Measurements from ENCODE around the gene SLC33A1. TPM values are rescaled to one million over a fixed set of nuclear protein-coding genes. Genes with fewer than 3 reads are reported as not detected.

The SLC33A1 gene
- total RNA-seq, 1 experiment from 2014 or later, result 27.2 TPM

GRCh38 chr3:155884292-155884691, 30.1 kb upstream of the SLC33A1 start:
- in situ Hi-C loops (cut with HindIII; ENCODE audit: low pct_unique_long_range_greater_than_20kb, low sequenced_read_pairs) (no loop called here), intact Hi-C loops (cut with micrococcal nuclease; ENCODE audit: unreplicated experiment) (loop anchor here (5.0 kb wide), 1 partner anchor 1248 kb away; no protein-coding TSS in a partner anchor)
- ATAC-seq (no peak), DNase-seq (ENCODE audit: low read depth, low spot score) (no peak)
- ChIA-PET POLR2A (no interaction called here), CTCF (interaction anchor here (0.7 kb wide), 1 partner anchor 79 kb away, joined by 6 read pairs; no protein-coding TSS in a partner anchor)
- BruUV-seq (replicated peaks), result no TSS peak
- Histone ChIP-seq H3K9me3 (ENCODE audit: control insufficient read depth, insufficient read depth, low read depth, low read length) (no peaks in the 10 kb centered on the region), H3K27ac (ENCODE audit: low read length) (no peak overlapping the region), H3K4me1 (ENCODE audit: control insufficient read depth, insufficient read depth, low read length) (peaks cover 5% of the 10 kb centered on the region; the same call in 1 of the 2 replicates), H3K27me3 (ENCODE audit: control insufficient read depth, insufficient read depth, low read length) (no peaks in the 10 kb centered on the region), H3K36me3 (ENCODE audit: control insufficient read depth, insufficient read depth, low read length) (no peaks in the 10 kb centered on the region), H3K4me3 (ENCODE audit: low read depth in 2 of 2, low read length in 2 of 2) (no peak overlapping the region)
- TF ChIP-seq SIN3A (IDR thresholded peaks at IDR 0.05; ENCODE audit: borderline replicate concordance, insufficient read depth, low read depth, low read length), result no peak
- no peak for TF ChIP-seq POLR2AphosphoS5 (IDR thresholded peaks at IDR 0.05; ENCODE audit: low read depth, low read length)
- TF ChIP-seq REST (IDR thresholded peaks at IDR 0.05; ENCODE audit: insufficient read depth in 1 of 2, low read depth in 2 of 2, low read length in 1 of 2), result no peak
- TF ChIP-seq CTCF (IDR thresholded peaks at IDR 0.05), result no peak
- TF ChIP-seq TCF7L2 (IDR thresholded peaks at IDR 0.05; ENCODE audit: low read depth, low read length), result no peak

DNA sequence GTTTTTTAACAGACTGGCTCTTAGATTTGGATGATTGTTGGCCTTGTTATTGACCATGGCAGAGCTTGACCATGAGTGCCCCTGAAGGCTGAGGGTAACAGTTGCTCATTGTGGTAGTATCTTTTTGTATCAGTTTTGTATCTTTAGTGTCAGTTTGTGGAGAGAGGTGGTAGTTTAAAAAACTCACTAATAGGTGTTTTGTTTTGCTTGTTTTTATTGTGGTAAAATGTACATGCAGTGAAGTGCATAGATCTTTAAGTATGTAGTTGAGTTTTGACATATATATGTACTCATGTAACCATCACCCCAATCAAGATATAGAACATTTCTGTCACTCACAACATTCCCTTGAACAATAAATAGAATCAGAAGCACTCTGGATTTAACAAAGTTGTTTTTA, 26.1 kb upstream of the SLC33A1 start:
- no TSS peak for BruUV-seq (replicated peaks)
- no peak for TF ChIP-seq TCF7L2 (IDR thresholded peaks at IDR 0.05; ENCODE audit: low read depth, low read length)
- no peak for TF ChIP-seq CTCF (IDR thresholded peaks at IDR 0.05)
- TF ChIP-seq REST (IDR thresholded peaks at IDR 0.05; ENCODE audit: insufficient read depth in 1 of 2, low read depth in 2 of 2, low read length in 1 of 2), result no peak
- no peak for TF ChIP-seq POLR2AphosphoS5 (IDR thresholded peaks at IDR 0.05; ENCODE audit: low read depth, low read length)
- TF ChIP-seq SIN3A (IDR thresholded peaks at IDR 0.05; ENCODE audit: borderline replicate concordance, insufficient read depth, low read depth, low read length), result no peak
- no peaks in the 10 kb centered on the region for H3K9me3 ChIP-seq (ENCODE audit: control insufficient read depth, insufficient read depth, low read depth, low read length)
- peaks cover 11% of the 10 kb centered on the region; the same call in 1 of the 2 replicates for H3K4me1 ChIP-seq (ENCODE audit: control insufficient read depth, insufficient read depth, low read length)
- H3K27ac ChIP-seq (ENCODE audit: low read length), result no peak overlapping the region
- H3K4me3 ChIP-seq (ENCODE audit: low read depth in 2 of 2, low read length in 2 of 2), result no peak overlapping the region
- no peaks in the 10 kb centered on the region for H3K27me3 ChIP-seq (ENCODE audit: control insufficient read depth, insufficient read depth, low read length)
- ChIA-PET POLR2A (no interaction called here), CTCF (no interaction called here)
- no peak for ATAC-seq
- intact Hi-C loops (cut with micrococcal nuclease; ENCODE audit: unreplicated experiment), result loop anchor here (5.0 kb wide), 1 partner anchor 1252 kb away; no protein-coding TSS in a partner anchor
- DNase-seq (ENCODE audit: low read depth, low spot score), result no peak
- in situ Hi-C loops (cut with HindIII; ENCODE audit: low pct_unique_long_range_greater_than_20kb, low sequenced_read_pairs), result no loop called here
- no peaks in the 10 kb centered on the region for H3K36me3 ChIP-seq (ENCODE audit: control insufficient read depth, insufficient read depth, low read length)
